Measurements from ENCODE around the gene TSPAN3.

GRCh38 chr15:77036537-77037387 lies 34.1 kb downstream of the TSPAN3 start:
- TF ChIP-seq CTCF (conservative IDR thresholded peaks at IDR 0.05; ENCODE audit: low read length) = no peak
- TF ChIP-seq EZH2phosphoT487 (IDR thresholded peaks at IDR 0.05; ENCODE audit: borderline replicate concordance, low read depth, low read length) = no peak

All from OCI-LY7 (cell line).